ENCODE data around the gene GRAMD1B.
"Not testable (repeated sequence)": the region's sequence is repeated elsewhere in the genome, so short reads cannot be mapped to it uniquely, and the experiment has no call there.

Gene GRAMD1B

GRCh38 chr11:123653827-123654565, 223.9 kb downstream of the GRAMD1B start:
- DNase-seq (ENCODE audit: low read depth), result peak; percentile 59
- peak overlapping the region; percentile 46 for H3K4me3 ChIP-seq (ENCODE audit: low read length)
- TF ChIP-seq CTCF (IDR thresholded peaks at IDR 0.05; ENCODE audit: insufficient read depth, low read depth, low read length, missing control alignments), result no peak

- no peak for TF ChIP-seq CTCF (IDR thresholded peaks at IDR 0.05; ENCODE audit: insufficient read depth, low read depth, low read length, missing control alignments)
- peak; percentile 78 for DNase-seq (ENCODE audit: low read depth)
- peak within 1 kb of the TSS; percentile 46 for H3K4me3 ChIP-seq (ENCODE audit: low read length)
These were observed 224.6 kb downstream of the GRAMD1B start, which contains the start of gene SCN3B for GRCh38 chr11:123654566-123655081. Gene SCN3B, minus strand, starts transcription at chr11:123654624. Its CDS starts 823 bp downstream, at chr11:123653801.

- no peak for DNase-seq (ENCODE audit: low read depth)
- H3K4me3 ChIP-seq (ENCODE audit: low read length), result no peak overlapping the region
- no peak for TF ChIP-seq CTCF (IDR thresholded peaks at IDR 0.05; ENCODE audit: insufficient read depth, low read depth, low read length, missing control alignments)
These were observed 229.2 kb downstream of the GRAMD1B start for GRCh38 chr11:123659311-123659710.

GRCh38 chr11:123659965-123660364, 229.9 kb downstream of the GRAMD1B start:
- not testable (repeated sequence) for H3K4me3 ChIP-seq (ENCODE audit: low read length); DNase-seq (ENCODE audit: low read depth)

GRCh38 chr11:123665306-123665705, 235.2 kb downstream of the GRAMD1B start:
- TF ChIP-seq CTCF (IDR thresholded peaks at IDR 0.05; ENCODE audit: insufficient read depth, low read depth, low read length, missing control alignments), result no peak
- no peak overlapping the region for H3K4me3 ChIP-seq (ENCODE audit: low read length)
- no peak for DNase-seq (ENCODE audit: low read depth)

- H3K4me3 ChIP-seq (ENCODE audit: low read length), result no peak overlapping the region
- no peak for TF ChIP-seq CTCF (IDR thresholded peaks at IDR 0.05; ENCODE audit: insufficient read depth, low read depth, low read length, missing control alignments)
- DNase-seq (ENCODE audit: low read depth), result no peak
These were observed 240.0 kb downstream of the GRAMD1B start for GRCh38 chr11:123670081-123670480.

- no peak for DNase-seq (ENCODE audit: low read depth)
- TF ChIP-seq CTCF (IDR thresholded peaks at IDR 0.05; ENCODE audit: insufficient read depth, low read depth, low read length, missing control alignments), result no peak
- no peak overlapping the region for H3K4me3 ChIP-seq (ENCODE audit: low read length)
These were observed 241.5 kb downstream of the GRAMD1B start for GRCh38 chr11:123671534-123671933.

Measured in epithelial cell of esophagus (primary cell).